ENCODE measurements around the gene SMYD3.

SMYD3 gene

DNA sequence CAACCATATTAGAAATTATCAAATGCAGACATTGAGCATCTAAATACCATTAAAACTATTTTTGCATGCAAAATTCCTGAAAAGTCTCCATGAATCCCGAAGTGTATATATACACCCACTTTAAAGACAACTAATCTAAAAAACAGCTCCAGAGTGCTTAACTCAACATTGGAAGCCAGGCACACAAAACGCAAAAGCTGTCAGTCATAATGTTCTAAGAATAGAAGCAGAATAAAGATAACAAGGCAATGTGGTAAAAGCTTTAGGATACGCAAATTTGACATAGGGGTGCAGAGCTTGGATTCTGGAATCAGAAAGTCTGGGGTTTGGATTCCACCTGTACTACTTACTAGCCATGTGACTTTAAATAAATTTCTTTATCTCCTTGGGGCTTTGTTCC is 62.5 kb downstream of the SMYD3 start:
- WGBS, 2 experiments (ENCODE audit: insufficient coverage in 2 of 2) = 94 to 100% methylated on average over 1 to 3 of the region's 3 CpGs
- H3K36me3 ChIP-seq (ENCODE audit: control insufficient read depth, insufficient read depth, low read length) = no peaks in the 10 kb centered on the region
- H3K27ac ChIP-seq (ENCODE audit: low read depth, low read length, severe bottlenecking) = no peak overlapping the region
- no peaks in the 10 kb centered on the region for H3K4me1 ChIP-seq (ENCODE audit: control insufficient read depth, insufficient read depth, low read length, poor library complexity, severe bottlenecking)
- peaks cover 9% of the 10 kb centered on the region for H3K9me3 ChIP-seq (ENCODE audit: control insufficient read depth, low read length)
- H3K4me3 ChIP-seq (ENCODE audit: extremely low read depth, insufficient read depth, low read length, poor library complexity, severe bottlenecking) = no peak overlapping the region

DNA sequence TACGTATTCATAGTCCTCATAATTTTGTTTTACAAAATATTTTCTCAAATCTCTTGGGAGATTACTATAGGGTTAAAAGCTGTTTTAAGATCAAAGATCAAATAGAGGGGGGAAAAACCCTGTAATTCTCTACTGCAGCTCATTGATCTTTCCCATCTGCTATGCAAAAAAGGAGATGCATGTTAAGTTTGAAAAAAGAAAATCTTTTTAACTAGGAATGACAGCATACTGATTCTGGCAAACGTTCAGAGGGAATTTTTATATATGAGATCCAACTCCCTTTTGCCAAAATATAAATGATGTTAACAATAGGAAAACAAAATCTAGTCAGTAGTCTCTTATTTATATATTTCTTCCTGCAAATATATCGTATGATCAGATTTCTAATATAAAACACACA is 69.1 kb downstream of the SMYD3 start:
- Histone ChIP-seq H3K36me3 (ENCODE audit: control insufficient read depth, insufficient read depth, low read length) (no peaks in the 10 kb centered on the region), H3K4me3 (ENCODE audit: extremely low read depth, insufficient read depth, low read length, poor library complexity, severe bottlenecking) (no peak overlapping the region), H3K27ac (ENCODE audit: low read depth, low read length, severe bottlenecking) (no peak overlapping the region), H3K9me3 (ENCODE audit: control insufficient read depth, low read length) (no peaks in the 10 kb centered on the region), H3K4me1 (ENCODE audit: control insufficient read depth, insufficient read depth, low read length, poor library complexity, severe bottlenecking) (no peaks in the 10 kb centered on the region)
- no CpG with 5 or more reads among the region's 3 CpGs for WGBS, 2 experiments (ENCODE audit: insufficient coverage in 2 of 2)

DNA sequence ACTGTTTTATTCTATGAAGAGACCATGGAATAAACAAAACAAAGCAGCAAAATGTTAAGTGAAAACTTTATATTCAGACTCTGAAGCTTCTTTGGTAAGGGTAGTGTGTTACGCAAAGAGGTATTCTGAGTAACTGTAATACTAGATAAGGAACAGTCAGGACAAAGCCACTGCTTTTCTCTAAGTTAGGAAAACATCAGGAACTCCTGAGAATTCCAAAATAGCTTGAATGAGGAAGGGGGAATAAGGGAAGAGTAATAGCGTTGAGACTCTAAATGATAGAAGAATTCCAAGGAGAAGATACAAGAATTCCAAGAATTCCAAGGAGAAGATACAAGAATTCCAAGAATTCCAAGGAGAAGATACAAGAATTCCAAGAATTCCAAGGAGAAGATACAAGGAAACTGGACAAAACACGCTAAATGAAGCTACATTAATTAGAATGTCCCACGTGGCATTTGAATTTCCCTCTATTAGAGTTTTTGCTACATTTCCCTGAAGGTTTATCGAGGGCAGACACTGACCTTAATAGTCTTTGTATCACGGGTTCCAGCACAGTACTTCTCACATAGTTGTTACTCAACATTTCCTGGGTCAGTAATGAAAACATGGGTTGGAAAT is 71.5 kb downstream of the SMYD3 start:
- Histone ChIP-seq H3K9me3 (ENCODE audit: control insufficient read depth, low read length) (no peaks in the 10 kb centered on the region), H3K4me3 (ENCODE audit: extremely low read depth, insufficient read depth, low read length, poor library complexity, severe bottlenecking) (no peak overlapping the region), H3K27ac (ENCODE audit: low read depth, low read length, severe bottlenecking) (peak overlapping the region; percentile 63), H3K36me3 (ENCODE audit: control insufficient read depth, insufficient read depth, low read length) (no peaks in the 10 kb centered on the region), H3K4me1 (ENCODE audit: control insufficient read depth, insufficient read depth, low read length, poor library complexity, severe bottlenecking) (no peaks in the 10 kb centered on the region)
- WGBS, 2 experiments (ENCODE audit: insufficient coverage in 2 of 2) = 62 to 63% methylated on average over 2 to 3 of the region's 6 CpGs

DNA sequence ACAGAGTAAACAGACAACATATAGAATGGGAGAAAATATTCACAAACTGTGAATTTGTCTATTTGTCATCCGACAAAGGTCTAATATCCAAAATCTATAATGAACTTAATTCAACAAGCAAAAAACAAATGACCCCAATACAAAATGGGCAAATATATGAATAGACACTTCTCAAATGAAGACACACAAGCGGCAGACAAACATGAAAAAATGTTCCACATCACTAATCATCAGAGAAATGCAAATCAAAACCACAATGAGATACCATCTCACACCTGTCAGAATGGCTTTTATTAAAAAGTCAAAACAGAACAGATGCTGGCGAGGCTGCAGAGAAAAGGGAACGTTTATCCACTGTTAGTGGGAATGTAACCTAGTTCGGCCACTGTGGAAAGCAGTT is 72.7 kb downstream of the SMYD3 start:
- no peaks in the 10 kb centered on the region for H3K36me3 ChIP-seq (ENCODE audit: control insufficient read depth, insufficient read depth, low read length)
- H3K9me3 ChIP-seq (ENCODE audit: control insufficient read depth, low read length) = no peaks in the 10 kb centered on the region
- H3K4me1 ChIP-seq (ENCODE audit: control insufficient read depth, insufficient read depth, low read length, poor library complexity, severe bottlenecking) = no peaks in the 10 kb centered on the region
- no peak overlapping the region for H3K4me3 ChIP-seq (ENCODE audit: extremely low read depth, insufficient read depth, low read length, poor library complexity, severe bottlenecking)
- 93 to 100% methylated on average over 2 to 5 of the region's 5 CpGs for WGBS, 2 experiments (ENCODE audit: insufficient coverage in 2 of 2)
- no peak overlapping the region for H3K27ac ChIP-seq (ENCODE audit: low read depth, low read length, severe bottlenecking)

DNA sequence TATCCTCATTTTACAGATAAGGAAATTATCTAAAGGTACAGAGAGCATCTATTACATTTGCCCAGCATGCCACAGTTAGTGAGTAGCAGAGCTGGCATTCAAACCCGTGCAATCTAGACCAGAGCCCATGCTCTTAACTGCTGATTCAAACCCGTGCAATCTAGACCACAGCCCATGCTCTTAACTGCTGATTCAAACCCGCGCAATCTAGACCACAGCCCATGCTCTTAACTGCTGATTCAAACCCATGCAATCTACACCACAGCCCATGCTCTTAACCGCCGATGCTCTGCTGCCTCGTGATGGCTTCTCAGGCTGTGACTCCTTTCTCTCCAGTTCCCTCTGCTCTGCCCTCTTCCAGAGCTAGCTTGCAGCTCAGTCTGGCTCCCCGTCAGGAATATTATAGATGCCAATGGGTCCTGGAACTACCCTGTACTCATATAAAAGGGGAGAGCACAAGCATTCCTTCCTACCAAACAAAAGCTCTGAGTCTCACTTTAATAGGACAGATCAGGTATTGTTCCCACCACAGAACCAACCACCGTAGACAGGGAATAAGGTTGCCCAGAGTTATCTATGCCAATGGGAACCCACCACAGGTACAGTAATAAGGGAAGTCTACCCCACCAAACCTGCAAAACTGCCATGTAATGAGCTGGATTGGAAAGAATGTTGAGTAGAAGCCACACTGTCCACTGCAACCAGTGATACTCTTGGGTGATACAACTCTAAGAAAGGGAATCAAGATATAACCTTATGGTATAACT is 78.4 kb downstream of the SMYD3 start:
- H3K9me3 ChIP-seq (ENCODE audit: control insufficient read depth, low read length) = no peaks in the 10 kb centered on the region
- no peak overlapping the region for H3K27ac ChIP-seq (ENCODE audit: low read depth, low read length, severe bottlenecking)
- 80 to 81% methylated on average over 2 to 7 of the region's 9 CpGs for WGBS, 2 experiments (ENCODE audit: insufficient coverage in 2 of 2)
- no peak overlapping the region for H3K4me3 ChIP-seq (ENCODE audit: extremely low read depth, insufficient read depth, low read length, poor library complexity, severe bottlenecking)
- no peaks in the 10 kb centered on the region for H3K4me1 ChIP-seq (ENCODE audit: control insufficient read depth, insufficient read depth, low read length, poor library complexity, severe bottlenecking)
- H3K36me3 ChIP-seq (ENCODE audit: control insufficient read depth, insufficient read depth, low read length) = no peaks in the 10 kb centered on the region

DNA sequence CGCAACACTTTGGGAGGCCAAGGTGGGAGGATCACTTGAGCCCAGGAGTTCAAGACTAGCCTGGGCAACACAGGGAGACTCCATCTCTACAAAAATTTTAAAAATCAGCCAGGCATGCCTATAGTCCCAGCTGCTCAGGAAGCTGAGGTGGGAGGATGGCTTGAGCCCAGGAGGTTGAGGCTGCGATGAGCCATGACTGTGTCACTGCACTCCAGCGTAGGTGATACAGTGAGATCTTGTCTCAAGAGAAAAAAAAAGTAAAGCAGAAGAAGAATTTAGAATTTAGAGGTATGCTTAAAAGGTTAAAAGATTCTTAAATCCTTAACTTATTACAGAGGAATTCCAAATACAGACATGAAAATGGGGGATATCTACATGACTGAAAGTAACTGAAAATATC is 79.5 kb downstream of the SMYD3 start:
- no peaks in the 10 kb centered on the region for H3K36me3 ChIP-seq (ENCODE audit: control insufficient read depth, insufficient read depth, low read length)
- no peaks in the 10 kb centered on the region for H3K4me1 ChIP-seq (ENCODE audit: control insufficient read depth, insufficient read depth, low read length, poor library complexity, severe bottlenecking)
- no peak overlapping the region for H3K4me3 ChIP-seq (ENCODE audit: extremely low read depth, insufficient read depth, low read length, poor library complexity, severe bottlenecking)
- WGBS, 2 experiments (ENCODE audit: insufficient coverage in 2 of 2) = 100% methylated on average over 3 of the region's 3 CpGs
- H3K27ac ChIP-seq (ENCODE audit: low read depth, low read length, severe bottlenecking) = no peak overlapping the region
- H3K9me3 ChIP-seq (ENCODE audit: control insufficient read depth, low read length) = no peaks in the 10 kb centered on the region

DNA sequence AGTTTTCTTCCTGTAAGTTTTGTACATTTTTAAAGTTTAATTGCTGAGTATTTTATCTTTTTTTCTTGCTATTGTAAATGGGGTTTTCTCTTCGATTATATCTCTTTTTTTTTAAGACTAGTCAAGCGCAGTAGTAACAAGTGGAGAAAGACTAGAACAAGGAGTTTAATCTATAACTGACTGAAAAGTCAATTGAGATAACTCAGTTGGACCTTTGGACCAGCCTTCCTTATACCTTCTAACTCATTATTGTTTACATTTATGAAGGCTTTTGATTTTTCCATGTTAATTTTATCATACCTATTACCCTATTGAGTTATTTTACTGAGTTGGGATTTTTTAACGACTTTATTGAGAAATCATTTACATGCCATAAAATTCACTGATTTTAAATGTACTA is 81.2 kb downstream of the SMYD3 start:
- H3K4me3 ChIP-seq (ENCODE audit: extremely low read depth, insufficient read depth, low read length, poor library complexity, severe bottlenecking) = no peak overlapping the region
- no CpG with 5 or more reads among the region's 3 CpGs for WGBS, 2 experiments (ENCODE audit: insufficient coverage in 2 of 2)
- H3K27ac ChIP-seq (ENCODE audit: low read depth, low read length, severe bottlenecking) = no peak overlapping the region
- no peaks in the 10 kb centered on the region for H3K9me3 ChIP-seq (ENCODE audit: control insufficient read depth, low read length)
- no peaks in the 10 kb centered on the region for H3K36me3 ChIP-seq (ENCODE audit: control insufficient read depth, insufficient read depth, low read length)
- H3K4me1 ChIP-seq (ENCODE audit: control insufficient read depth, insufficient read depth, low read length, poor library complexity, severe bottlenecking) = no peaks in the 10 kb centered on the region

DNA sequence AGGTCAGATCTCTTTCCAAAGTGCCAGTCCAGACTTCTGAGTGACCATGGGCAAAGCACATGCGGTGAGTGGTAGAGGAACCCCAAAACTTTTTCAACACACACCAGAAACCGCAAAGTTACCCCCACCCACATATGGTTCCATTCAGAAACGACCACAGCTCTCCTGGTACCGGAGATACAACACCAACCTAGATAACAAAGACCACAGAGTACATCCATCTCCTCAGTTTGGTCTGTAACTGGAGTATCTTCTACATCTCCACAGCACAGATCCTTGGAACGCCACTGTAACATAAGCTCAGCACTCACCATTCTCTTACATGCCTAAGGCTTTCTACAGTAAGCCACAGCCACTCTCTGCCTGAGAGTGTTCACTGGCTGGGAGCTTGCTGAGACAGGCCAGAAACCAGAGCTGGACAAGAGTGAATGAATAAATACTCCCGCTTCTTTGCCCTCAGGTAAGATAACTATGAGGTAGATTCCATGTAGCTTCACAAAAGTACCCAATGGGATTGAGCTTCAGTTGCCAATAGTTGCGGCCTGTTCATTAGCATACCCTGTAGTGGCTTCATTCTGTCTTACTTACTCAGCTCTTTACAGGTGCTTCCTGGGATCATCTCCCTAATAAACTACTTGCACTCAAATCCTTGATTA is 81.8 kb downstream of the SMYD3 start:
- H3K9me3 ChIP-seq (ENCODE audit: control insufficient read depth, low read length) = no peaks in the 10 kb centered on the region
- H3K36me3 ChIP-seq (ENCODE audit: control insufficient read depth, insufficient read depth, low read length) = no peaks in the 10 kb centered on the region
- 89 to 96% methylated on average over 6 to 7 of the region's 7 CpGs for WGBS, 2 experiments (ENCODE audit: insufficient coverage in 2 of 2)
- no peak overlapping the region for H3K4me3 ChIP-seq (ENCODE audit: extremely low read depth, insufficient read depth, low read length, poor library complexity, severe bottlenecking)
- no peak overlapping the region for H3K27ac ChIP-seq (ENCODE audit: low read depth, low read length, severe bottlenecking)
- H3K4me1 ChIP-seq (ENCODE audit: control insufficient read depth, insufficient read depth, low read length, poor library complexity, severe bottlenecking) = no peaks in the 10 kb centered on the region

DNA sequence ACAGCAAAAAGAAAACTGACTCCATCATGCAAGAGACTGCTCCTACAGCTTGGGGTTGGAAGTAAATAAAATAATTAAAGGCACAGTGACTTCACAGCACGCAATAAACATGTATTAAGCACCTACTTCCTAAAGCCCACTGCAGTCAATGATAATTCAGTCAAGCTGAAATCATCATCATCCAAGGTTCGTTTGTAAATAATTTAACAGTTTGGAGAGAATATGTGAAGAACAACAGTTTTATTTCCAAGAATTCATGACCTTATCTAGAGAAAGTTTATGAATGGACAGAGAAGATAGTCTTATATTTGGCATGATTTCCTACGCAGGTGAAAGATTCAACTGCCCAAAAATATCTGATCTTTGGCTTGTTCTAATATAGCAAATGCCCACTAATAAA is 86.8 kb downstream of the SMYD3 start:
- Histone ChIP-seq H3K27ac (ENCODE audit: low read depth, low read length, severe bottlenecking) (no peak overlapping the region), H3K4me1 (ENCODE audit: control insufficient read depth, insufficient read depth, low read length, poor library complexity, severe bottlenecking) (no peaks in the 10 kb centered on the region), H3K36me3 (ENCODE audit: control insufficient read depth, insufficient read depth, low read length) (no peaks in the 10 kb centered on the region), H3K4me3 (ENCODE audit: extremely low read depth, insufficient read depth, low read length, poor library complexity, severe bottlenecking) (no peak overlapping the region), H3K9me3 (ENCODE audit: control insufficient read depth, low read length) (peaks cover 23% of the 10 kb centered on the region)
- WGBS, 2 experiments (ENCODE audit: insufficient coverage in 2 of 2) = no CpG with 5 or more reads among the region's 3 CpGs

DNA sequence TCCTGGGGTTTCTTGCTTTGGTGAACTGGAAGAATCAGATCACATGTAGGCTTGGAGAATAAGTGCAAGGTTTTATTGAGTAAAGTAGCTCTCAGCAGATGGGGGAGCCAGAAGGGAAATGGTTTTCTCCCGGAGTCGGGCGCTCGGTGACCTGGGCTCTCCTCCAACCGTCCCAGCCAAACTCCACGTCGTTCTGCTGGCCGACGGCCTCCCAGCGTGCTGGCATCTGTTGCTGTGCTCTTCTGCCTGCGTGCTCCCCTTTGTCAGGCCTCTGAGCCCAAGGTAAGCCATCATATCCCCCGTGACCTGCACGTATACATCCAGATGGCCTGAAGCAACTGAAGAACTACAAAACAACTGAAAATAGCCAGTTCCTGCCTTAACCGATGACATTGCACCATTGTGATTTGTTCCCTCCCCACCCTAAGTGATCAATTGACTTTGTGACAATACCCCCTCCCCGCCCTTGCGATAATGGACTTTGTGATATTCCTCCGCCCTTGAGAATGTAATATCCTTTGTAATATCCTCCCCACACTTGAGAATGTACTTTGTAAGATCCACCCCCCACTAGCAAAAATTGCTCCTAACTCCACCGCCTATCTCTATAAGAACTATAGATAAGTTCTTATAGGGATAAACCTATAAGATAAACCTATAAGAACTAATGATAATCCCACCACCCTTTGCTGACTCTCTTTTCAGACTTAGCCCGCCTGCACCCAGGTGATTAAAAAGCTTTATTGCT is 88.3 kb downstream of the SMYD3 start:
- Histone ChIP-seq H3K27ac (ENCODE audit: low read depth, low read length, severe bottlenecking) (no peak overlapping the region), H3K36me3 (ENCODE audit: control insufficient read depth, insufficient read depth, low read length) (no peaks in the 10 kb centered on the region), H3K9me3 (ENCODE audit: control insufficient read depth, low read length) (peaks cover 23% of the 10 kb centered on the region), H3K4me3 (ENCODE audit: extremely low read depth, insufficient read depth, low read length, poor library complexity, severe bottlenecking) (no peak overlapping the region), H3K4me1 (ENCODE audit: control insufficient read depth, insufficient read depth, low read length, poor library complexity, severe bottlenecking) (no peaks in the 10 kb centered on the region)
- WGBS, 2 experiments (ENCODE audit: insufficient coverage in 2 of 2) = 90 to 94% methylated on average over 15 of the region's 19 CpGs

All from mesodermal cell (in vitro differentiated cells).